Neutrophil (primary cell): ENCODE results near the gene PNMA8C.

Source experiments
- H3K27ac ChIP-seq: fragments of 200-600 bp; sonication (generic); 2 replicates; pipeline ENCODE4 v1.5.1; 2016; ENCODE audit warnings: mild to moderate bottlenecking, moderate library complexity
- H3K27me3 ChIP-seq: fragments of 200-600 bp; sonication (generic); 2 replicates; pipeline ENCODE4 v1.6.0; 2016; ENCODE audit warnings: mild to moderate bottlenecking
- H3K36me3 ChIP-seq: fragments of 200-600 bp; sonication (generic); 2 replicates; pipeline ENCODE4 v1.5.1; 2017
- H3K4me1 ChIP-seq, 2 experiments: fragments of 200-600 bp in 1 of 2; sonication (generic) in 1 of 2; 1 replicate in 1 of 2; 2 replicates in 1 of 2; pipeline versions ENCODE4 v1.5.1 to v1.6.1; 2013 to 2016; ENCODE audit warnings: low read depth in 1 of 2, low read length in 1 of 2, mild to moderate bottlenecking in 1 of 2, moderate library complexity in 1 of 2; ENCODE audit not compliant: control insufficient read depth in 1 of 2, insufficient read depth in 1 of 2
- H3K4me3 ChIP-seq, 2 experiments: fragments of 200-600 bp in 1 of 2; sonication (generic) in 1 of 2; 1 replicate in 1 of 2; 2 replicates in 1 of 2; pipeline ENCODE4 v1.5.1; 2013 to 2016; ENCODE audit warnings: low read depth in 1 of 2, low read length in 1 of 2, mild to moderate bottlenecking in 1 of 2, moderate library complexity in 1 of 2
- H3K9me3 ChIP-seq: fragments of 200-600 bp; sonication (generic); 2 replicates; pipeline ENCODE4 v1.5.1; 2016
- CTCF ChIP-seq: fragments of 200-600 bp; sonication (generic); IDR thresholded peaks from 2 replicates; pipeline ENCODE4 v1.5.1; 2016; ENCODE audit warnings: antibody characterized with exemption

PNMA8C gene

GRCh38 chr19:46471116-46471733 is 42.5 kb upstream of the PNMA8C start, which contains the start of gene PNMA8A:
Gene PNMA8A, minus strand, starts transcription at chr19:46471563. Its CDS starts 528 bp downstream, at chr19:46471035.
- Histone ChIP-seq H3K4me3 (no peak within 1 kb of the TSS), H3K9me3 (no peaks in the 10 kb centered on the region), H3K27me3 (peaks cover 67% of the 10 kb centered on the region), H3K36me3 (no peaks in the 10 kb centered on the region), H3K4me1 (no peaks in the 10 kb centered on the region), H3K27ac (no peak within 1 kb of the TSS)
- TF ChIP-seq CTCF: no peak

- peaks cover 58% of the 10 kb centered on the region for H3K27me3 ChIP-seq
- no peaks in the 10 kb centered on the region for H3K9me3 ChIP-seq
- H3K4me3 ChIP-seq: no peak overlapping the region
- H3K27ac ChIP-seq: no peak overlapping the region
- TF ChIP-seq CTCF: no peak
- no peaks in the 10 kb centered on the region for H3K36me3 ChIP-seq
- no peaks in the 10 kb centered on the region for H3K4me1 ChIP-seq
These were observed 41.6 kb upstream of the PNMA8C start for GRCh38 chr19:46470376-46470775.

GRCh38 chr19:46469541-46470185 is 40.9 kb upstream of the PNMA8C start:
- Histone ChIP-seq H3K4me1 (no peaks in the 10 kb centered on the region), H3K36me3 (no peaks in the 10 kb centered on the region), H3K27me3 (peaks cover 56% of the 10 kb centered on the region), H3K9me3 (no peaks in the 10 kb centered on the region), H3K4me3 (no peak overlapping the region), H3K27ac (no peak overlapping the region)
- no peak for TF ChIP-seq CTCF

GRCh38 chr19:46466536-46467196 is 37.9 kb upstream of the PNMA8C start:
- Histone ChIP-seq H3K27me3 (peaks cover 34% of the 10 kb centered on the region), H3K4me3 (no peak overlapping the region), H3K36me3 (no peaks in the 10 kb centered on the region), H3K27ac (no peak overlapping the region), H3K4me1 (no peaks in the 10 kb centered on the region), H3K9me3 (no peaks in the 10 kb centered on the region)
- no peak for TF ChIP-seq CTCF

- Histone ChIP-seq H3K4me1 (no peaks in the 10 kb centered on the region), H3K27me3 (peaks cover 10% of the 10 kb centered on the region)
These were observed 34.8 kb upstream of the PNMA8C start for GRCh38 chr19:46463516-46463915.

More at GRCh38 chr19:46463516-46463915, 34.8 kb upstream of the PNMA8C start:
- Histone ChIP-seq H3K4me3 (no peak overlapping the region), H3K27ac (no peak overlapping the region), H3K9me3 (no peaks in the 10 kb centered on the region), H3K36me3 (no peaks in the 10 kb centered on the region)
- no peak for TF ChIP-seq CTCF
